HFF-Myc (cell line): Measurements from ENCODE around the gene PDE1A.

ENCODE experiments used
- DNase-seq: peaks from one replicate; pipeline ENCODE4 v3.0.0-alpha.2; 2011; ENCODE audit warnings: low read depth; ENCODE audit errors: extremely low read depth
- H3K4me3 ChIP-seq: replicated peaks from 2 replicates; pipeline ENCODE4 v1.5.1; 2011; ENCODE audit warnings: low read depth, mild to moderate bottlenecking, control low read depth, low read length
- CTCF ChIP-seq: IDR thresholded peaks from 2 replicates; pipeline ENCODE4 v1.5.1; 2012; ENCODE audit warnings: mild to moderate bottlenecking, low read depth, low read length, control low read depth; ENCODE audit errors: missing control alignments

Gene PDE1A

GRCh38 chr2:182090486-182090885 lies 336.4 kb downstream of the PDE1A start:
- no peak overlapping the region for H3K4me3 ChIP-seq
- no peak for TF ChIP-seq CTCF
- no peak for DNase-seq
